Activated B cell treated with CpG ODN at 0.5 μM for 24 hours (primary cell): Measurements from ENCODE around the gene MEF2D. TPM values are rescaled to one million over a fixed set of nuclear protein-coding genes. Genes with fewer than 3 reads are reported as not detected.

Source experiments
- ATAC-seq: fragments of 200-7000 bp; cut with Tn5 transposase; one replicate; pipeline ENCODE4 v1.10.0; 2021; ENCODE audit warnings: low read depth, mild to moderate bottlenecking, moderate library complexity
- CTCF ChIA-PET: fragments of 350-600 bp; sonication (Branson Sonifier 250); formaldehyde crosslinking; loops from one replicate; lab custom pipeline; 2021; ENCODE audit warnings: antibody characterized with exemption; lab: Charles Lee
- POLR2A ChIA-PET: fragments of 350-600 bp; sonication (Branson Sonifier 250); formaldehyde crosslinking; loops from one replicate; lab custom pipeline; 2021; ENCODE audit warnings: antibody characterized with exemption; lab: Charles Lee
- DNase-seq: peaks from one replicate; pipeline ENCODE4 v3.0.0; 2022
- H3K27ac Mint-ChIP-seq: one replicate; pipeline ENCODE4 v1.8.0; 2020; ENCODE audit warnings: mixed read lengths
- H3K27me3 Mint-ChIP-seq: one replicate; pipeline ENCODE4 v1.8.0; 2021; ENCODE audit warnings: mixed read lengths
- H3K36me3 Mint-ChIP-seq: one replicate; pipeline ENCODE4 v1.8.0; 2021; ENCODE audit warnings: low read depth, mixed read lengths
- H3K4me1 Mint-ChIP-seq: one replicate; pipeline ENCODE4 v1.8.0; 2021; ENCODE audit warnings: mixed read lengths
- H3K4me3 Mint-ChIP-seq: one replicate; pipeline ENCODE4 v1.8.0; 2020; ENCODE audit warnings: mild to moderate bottlenecking, mixed read lengths
- H3K9me3 Mint-ChIP-seq: one replicate; pipeline ENCODE4 v1.8.0; 2020; ENCODE audit warnings: mixed read lengths
- intact Hi-C: fragments of 100-400 bp; cut with micrococcal nuclease; formaldehyde crosslinking; loops from one replicate; pipeline ENCODE4 v1.15.1; 2024
- total RNA-seq: library from RNA; stranded (reverse); gene quantifications from 2 replicates; pipeline ENCODE4 v1.2.3, GENCODE V29; 2022
- TF ChIP-seq, protein P1 (sequence below): fragments of 200-600 bp; IDR thresholded peaks from one replicate; pipeline ENCODE4 v1.8.0; 2022; ENCODE audit warnings: antibody characterized with exemption, mild to moderate bottlenecking

The MEF2D gene
- total RNA-seq, 1 donor from 2014 or later, result 114 TPM

DNA sequence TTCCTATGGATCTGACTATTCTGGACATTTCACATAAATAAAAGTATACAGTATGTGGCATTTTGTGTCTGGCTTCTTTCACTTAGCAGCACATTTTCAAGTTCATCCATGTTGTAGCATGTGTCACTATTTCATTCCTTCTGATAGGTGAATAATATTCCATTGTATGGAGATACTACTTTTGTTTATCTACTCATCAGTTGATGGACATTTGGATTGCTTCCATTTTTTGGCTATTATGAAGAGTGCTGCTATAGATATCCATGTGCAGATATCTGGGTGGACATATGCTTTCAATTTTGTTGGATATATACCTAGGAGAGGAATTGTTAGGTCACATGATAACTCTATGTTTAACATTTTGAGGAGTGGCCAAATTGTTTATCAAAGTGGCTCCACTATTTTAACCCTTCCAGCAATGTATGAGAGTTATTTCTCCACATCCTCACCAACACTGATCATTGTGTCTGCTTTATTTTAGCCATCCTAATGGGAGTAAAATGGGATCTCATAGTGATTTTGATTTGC, 21.9 kb upstream of the MEF2D start:
- Mint-ChIP-seq H3K36me3 (no peaks in the 10 kb centered on the region), H3K27me3 (no peaks in the 10 kb centered on the region), H3K4me3 (no peak overlapping the region), H3K9me3 (no peaks in the 10 kb centered on the region), H3K4me1 (peaks cover 19% of the 10 kb centered on the region), H3K27ac (no peak overlapping the region)
- POLR2A ChIA-PET, result interaction anchor here (2.1 kb wide), 1 partner anchor 22 kb away, joined by 6 read pairs; the partner anchor contains the start of gene MEF2D
- DNase-seq (no peak), ATAC-seq (no peak)
- intact Hi-C loops, result no loop called here
- CTCF ChIA-PET, result no interaction called here
- TF ChIP-seq, protein P1, sequence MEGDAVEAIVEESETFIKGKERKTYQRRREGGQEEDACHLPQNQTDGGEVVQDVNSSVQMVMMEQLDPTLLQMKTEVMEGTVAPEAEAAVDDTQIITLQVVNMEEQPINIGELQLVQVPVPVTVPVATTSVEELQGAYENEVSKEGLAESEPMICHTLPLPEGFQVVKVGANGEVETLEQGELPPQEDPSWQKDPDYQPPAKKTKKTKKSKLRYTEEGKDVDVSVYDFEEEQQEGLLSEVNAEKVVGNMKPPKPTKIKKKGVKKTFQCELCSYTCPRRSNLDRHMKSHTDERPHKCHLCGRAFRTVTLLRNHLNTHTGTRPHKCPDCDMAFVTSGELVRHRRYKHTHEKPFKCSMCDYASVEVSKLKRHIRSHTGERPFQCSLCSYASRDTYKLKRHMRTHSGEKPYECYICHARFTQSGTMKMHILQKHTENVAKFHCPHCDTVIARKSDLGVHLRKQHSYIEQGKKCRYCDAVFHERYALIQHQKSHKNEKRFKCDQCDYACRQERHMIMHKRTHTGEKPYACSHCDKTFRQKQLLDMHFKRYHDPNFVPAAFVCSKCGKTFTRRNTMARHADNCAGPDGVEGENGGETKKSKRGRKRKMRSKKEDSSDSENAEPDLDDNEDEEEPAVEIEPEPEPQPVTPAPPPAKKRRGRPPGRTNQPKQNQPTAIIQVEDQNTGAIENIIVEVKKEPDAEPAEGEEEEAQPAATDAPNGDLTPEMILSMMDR, result no peak

GRCh38 chr1:156517748-156518147, 17.2 kb upstream of the MEF2D start:
- no peaks in the 10 kb centered on the region for H3K27me3 Mint-ChIP-seq
- intact Hi-C loops, result no loop called here
- POLR2A ChIA-PET, result interaction anchor here (0.8 kb wide), 1 partner anchor 50 kb away, joined by 3 read pairs; no protein-coding TSS in a partner anchor
- no peaks in the 10 kb centered on the region for H3K36me3 Mint-ChIP-seq
- H3K4me3 Mint-ChIP-seq, result no peak overlapping the region
- DNase-seq (no peak), ATAC-seq (no peak)
- CTCF ChIA-PET, result no interaction called here
- H3K4me1 Mint-ChIP-seq, result no peaks in the 10 kb centered on the region
- TF ChIP-seq, protein P1, result no peak
- H3K27ac Mint-ChIP-seq, result no peak overlapping the region
- H3K9me3 Mint-ChIP-seq, result no peaks in the 10 kb centered on the region

DNA sequence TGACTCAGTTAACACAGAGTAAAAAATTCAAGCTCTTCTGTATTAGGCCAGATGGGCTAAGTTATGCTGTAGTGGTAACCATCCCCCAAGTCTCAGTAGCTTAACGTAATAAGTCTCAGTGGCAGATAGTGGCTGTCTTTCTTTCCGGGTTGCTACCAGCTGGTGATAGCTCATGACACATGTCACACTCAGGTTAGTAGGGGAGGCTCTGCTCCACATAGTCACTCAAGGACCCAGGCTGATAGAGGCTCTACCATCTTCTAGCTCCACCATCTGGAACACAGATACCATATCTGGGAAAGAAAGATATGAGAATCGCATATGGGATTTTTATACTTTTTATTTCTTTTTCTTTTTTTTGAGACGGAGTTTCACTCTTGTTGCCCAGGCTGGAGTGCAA, 16.2 kb upstream of the MEF2D start:
- DNase-seq, result no peak
- CTCF ChIA-PET, result interaction anchor here (1.0 kb wide), 1 partner anchor 16 kb away, joined by 4 read pairs; no protein-coding TSS in a partner anchor
- H3K9me3 Mint-ChIP-seq, result no peaks in the 10 kb centered on the region
- ATAC-seq, result no peak
- H3K27me3 Mint-ChIP-seq, result no peaks in the 10 kb centered on the region
- TF ChIP-seq, protein P1, result no peak
- H3K36me3 Mint-ChIP-seq, result no peaks in the 10 kb centered on the region
- POLR2A ChIA-PET, result interaction anchor here (1.0 to 2.2 kb wide), 3 partner anchors 9 to 16 kb away, joined by 3 to 7 read pairs (median 5); partner anchors contain the start of gene MEF2D
- H3K4me3 Mint-ChIP-seq, result no peak overlapping the region
- no peak overlapping the region for H3K27ac Mint-ChIP-seq
- peaks cover under 1% of the 10 kb centered on the region for H3K4me1 Mint-ChIP-seq
- intact Hi-C loops, result no loop called here

DNA sequence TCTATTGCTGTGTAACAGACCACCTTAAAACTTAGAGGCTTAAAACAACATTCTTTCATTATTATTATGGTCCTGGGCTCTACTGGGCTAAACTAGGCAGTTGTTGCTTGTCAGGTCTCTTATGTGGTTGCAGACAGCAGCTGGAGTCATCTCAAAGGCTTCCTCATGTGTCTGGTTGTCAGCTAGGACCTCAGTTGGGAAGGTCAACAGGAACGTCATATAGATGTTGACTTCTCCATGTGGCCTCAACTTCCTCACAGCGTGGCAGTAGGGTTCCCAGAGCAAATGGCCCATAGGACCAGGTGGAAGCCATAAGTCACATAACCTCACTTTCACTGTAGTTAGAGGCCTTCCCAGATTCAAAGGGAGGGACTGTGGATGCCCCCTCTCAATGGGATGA, 15.4 kb upstream of the MEF2D start:
- POLR2A ChIA-PET, result interaction anchor here (0.7 to 2.2 kb wide), 3 partner anchors 11 to 17 kb away, joined by 3 to 7 read pairs (median 5); partner anchors contain the start of gene MEF2D
- CTCF ChIA-PET, result interaction anchor here (1.0 kb wide), 1 partner anchor 15 kb away, joined by 4 read pairs; no protein-coding TSS in a partner anchor
- intact Hi-C loops, result no loop called here

DNA sequence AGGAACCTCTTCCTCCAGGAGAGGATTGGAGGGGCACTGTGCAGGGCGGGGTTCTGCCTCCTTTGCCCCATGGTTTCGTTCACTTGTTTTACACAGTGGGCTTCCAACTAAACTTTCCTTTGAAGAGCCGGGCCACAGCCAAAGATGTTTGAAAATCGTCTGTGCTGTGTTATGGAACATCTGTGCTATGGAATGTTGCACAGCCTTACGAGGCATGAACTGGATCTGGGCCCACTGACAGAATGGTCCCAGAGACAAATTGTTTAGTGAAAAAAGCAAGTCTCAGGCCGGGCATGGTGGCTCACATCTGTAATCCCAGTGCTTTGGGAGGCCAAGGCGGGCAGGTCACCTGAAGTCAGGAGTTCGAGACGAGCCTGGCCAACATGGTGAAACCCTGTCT, 12.6 kb upstream of the MEF2D start:
- TF ChIP-seq, protein P1, result no peak
- H3K36me3 Mint-ChIP-seq, result no peaks in the 10 kb centered on the region

More for the DNA sequence above, 15.4 kb upstream of the MEF2D start:
- Mint-ChIP-seq H3K36me3 (no peaks in the 10 kb centered on the region), H3K4me1 (peaks cover 3% of the 10 kb centered on the region), H3K4me3 (no peak overlapping the region), H3K27me3 (no peaks in the 10 kb centered on the region), H3K27ac (no peak overlapping the region), H3K9me3 (no peaks in the 10 kb centered on the region)
- TF ChIP-seq, protein P1, result no peak
- DNase-seq, result no peak
- no peak for ATAC-seq

More for the DNA sequence above, 12.6 kb upstream of the MEF2D start:
- ChIA-PET POLR2A (interaction anchor here (1.1 kb wide), 1 partner anchor 12 kb away, joined by 4 read pairs; the partner anchor contains the start of gene MEF2D), CTCF (interaction anchor here (1.1 kb wide), 1 partner anchor 32 kb away, joined by 4 read pairs; no protein-coding TSS in a partner anchor)
- ATAC-seq (no peak), DNase-seq (no peak)
- Mint-ChIP-seq H3K9me3 (no peaks in the 10 kb centered on the region), H3K27me3 (no peaks in the 10 kb centered on the region), H3K27ac (no peak overlapping the region), H3K4me3 (no peak overlapping the region), H3K4me1 (peaks cover 13% of the 10 kb centered on the region)
- intact Hi-C loops, result no loop called here
